ENCODE results near the gene EPDR1. TPM values are rescaled to one million over a fixed set of nuclear protein-coding genes. Genes with fewer than 3 reads are reported as not detected.
A peak's percentile ranks its signal among the peaks of the same experiment; 100 is the strongest.

Gene EPDR1
- total RNA-seq = 49.1 TPM
- long read RNA-seq, transcript EPDR1-202 (2 exons, 638 nt) = minor isoform, 14 of 126 reads
- long read RNA-seq, transcript EPDR1-201 (3 exons, 2,599 nt) = major isoform, 94 of 126 reads
- long read RNA-seq, partial matches to known transcripts = 2 of 126 reads
- long read RNA-seq, other reads (novel, unspliced or antisense) = 16 of 126 reads

GRCh38 chr7:37920305-37920848 lies at the start of gene EPDR1:
Gene EPDR1 (plus strand): TSS chr7:37920640. CDS start chr7:37920940, 300 bp downstream.
- intact Hi-C loops (cut with DNase I) = no loop called here
- peak; percentile 72 for DNase-seq
- peak; percentile 80 for ATAC-seq (ENCODE audit: poor library complexity)

GRCh38 chr7:37882086-37882485 lies 38.4 kb upstream of the EPDR1 start:
- no peak for ATAC-seq (ENCODE audit: poor library complexity)
- intact Hi-C loops (cut with DNase I) = no loop called here
- no peak for DNase-seq

GRCh38 chr7:37893359-37893758 lies 27.1 kb upstream of the EPDR1 start:
- no peak for ATAC-seq (ENCODE audit: poor library complexity)
- DNase-seq = no peak
- intact Hi-C loops (cut with DNase I) = no loop called here

GRCh38 chr7:37894671-37895070 lies 25.8 kb upstream of the EPDR1 start:
- intact Hi-C loops (cut with DNase I) = no loop called here
- DNase-seq (no peak), ATAC-seq (ENCODE audit: poor library complexity) (no peak)

GRCh38 chr7:37899712-37900247 lies 20.7 kb upstream of the EPDR1 start:
- intact Hi-C loops (cut with DNase I) = loop anchor here (5.0 kb wide), 1 partner anchor 323 kb away; no protein-coding TSS in a partner anchor
- ATAC-seq (ENCODE audit: poor library complexity) (no peak), DNase-seq (no peak)

GRCh38 chr7:37901236-37901827 lies 19.1 kb upstream of the EPDR1 start:
- ATAC-seq (ENCODE audit: poor library complexity) (peak; percentile 73), DNase-seq (no peak)
- intact Hi-C loops (cut with DNase I) = loop anchor here (5.0 kb wide), 1 partner anchor 321 kb away; no protein-coding TSS in a partner anchor

- peak; percentile 62 for ATAC-seq (ENCODE audit: poor library complexity)
- intact Hi-C loops (cut with DNase I) = loop anchor here (5.0 kb wide), 1 partner anchor 320 kb away; no protein-coding TSS in a partner anchor
- DNase-seq = no peak
Observed at GRCh38 chr7:37901890-37902524, 18.4 kb upstream of the EPDR1 start.

- no peak for ATAC-seq (ENCODE audit: poor library complexity)
- DNase-seq = no peak
- intact Hi-C loops (cut with DNase I) = no loop called here
Observed at GRCh38 chr7:37908221-37908788, 12.1 kb upstream of the EPDR1 start.

- DNase-seq (no peak), ATAC-seq (ENCODE audit: poor library complexity) (no peak)
- intact Hi-C loops (cut with DNase I) = no loop called here
Observed at GRCh38 chr7:37912756-37913155, 7.7 kb upstream of the EPDR1 start.

- intact Hi-C loops (cut with DNase I) = loop anchor here (5.0 kb wide), 1 partner anchor 192 kb away; no protein-coding TSS in a partner anchor
- ATAC-seq (ENCODE audit: poor library complexity) (no peak), DNase-seq (no peak)
Observed at GRCh38 chr7:37915438-37915837, 5.0 kb upstream of the EPDR1 start.

GRCh38 chr7:37916017-37916672 lies 4.3 kb upstream of the EPDR1 start:
- intact Hi-C loops (cut with DNase I) = loop anchor here (5.0 kb wide), 1 partner anchor 191 kb away; no protein-coding TSS in a partner anchor
- peak; percentile 13 for ATAC-seq (ENCODE audit: poor library complexity)
- peak; percentile 51 for DNase-seq

GRCh38 chr7:37916673-37917660 lies 3.5 kb upstream of the EPDR1 start, which contains the start of gene SFRP4:
Gene SFRP4 (minus strand): TSS chr7:37916817. CDS start chr7:37916537, 280 bp downstream.
- ATAC-seq (ENCODE audit: poor library complexity) = peak; percentile 62
- intact Hi-C loops (cut with DNase I) = loop anchor here (5.0 kb wide), 1 partner anchor 190 kb away; no protein-coding TSS in a partner anchor
- DNase-seq = peak; percentile 72

GRCh38 chr7:37918526-37918925 lies 1.9 kb upstream of the EPDR1 start:
- intact Hi-C loops (cut with DNase I) = loop anchor here (5.0 kb wide), 1 partner anchor 189 kb away; no protein-coding TSS in a partner anchor
- DNase-seq (no peak), ATAC-seq (ENCODE audit: poor library complexity) (no peak)

GRCh38 chr7:37920849-37921805 lies 687 bp downstream of the EPDR1 start:
- DNase-seq = peak; percentile 63
- ATAC-seq (ENCODE audit: poor library complexity) = peak; percentile 80
- intact Hi-C loops (cut with DNase I) = no loop called here

- intact Hi-C loops (cut with DNase I) = no loop called here
- DNase-seq = no peak
- no peak for ATAC-seq (ENCODE audit: poor library complexity)
Observed at GRCh38 chr7:37921876-37922275, 1.4 kb downstream of the EPDR1 start.

GRCh38 chr7:37923996-37924395 lies 3.6 kb downstream of the EPDR1 start:
- intact Hi-C loops (cut with DNase I) = no loop called here
- no peak for ATAC-seq (ENCODE audit: poor library complexity)
- DNase-seq = no peak

All from Right ventricle myocardium superior (tissue), 1 donor.